Panc1 (cell line): ENCODE data around the gene PSRC1. TPM values are rescaled to one million over a fixed set of nuclear protein-coding genes. Genes with fewer than 3 reads are reported as not detected.
A peak's percentile ranks its signal among the peaks of the same experiment; 100 is the strongest.

Experiments used
- ATAC-seq: fragments of 200-7000 bp; cut with Tn5 transposase; 2 replicates; pipeline ENCODE4 v1.9.1; 2020; ENCODE audit warnings: mild to moderate bottlenecking, moderate library complexity
- BruUV-seq: library from RNA; stranded (reverse); fragments of 400-500 nt; replicated peaks from 2 replicates; lab custom pipeline; 2021; lab: Mats Ljungman, UMichigan
- CTCF ChIA-PET: fragments of 300-600 bp; sonication (Branson Sonifier 250); formaldehyde crosslinking; loops from one replicate; lab custom pipeline; 2022; ENCODE audit warnings: antibody characterized with exemption; lab: Charles Lee
- POLR2A ChIA-PET: fragments of 300-600 bp; sonication (Branson Sonifier 250); formaldehyde crosslinking; loops from one replicate; lab custom pipeline; 2022; ENCODE audit warnings: antibody characterized with exemption; lab: Charles Lee
- DNase-seq: peaks from one replicate; pipeline ENCODE4 v3.0.0-alpha.2; 2010; ENCODE audit warnings: low read depth, low spot score
- H3K27ac ChIP-seq: 2 replicates; pipeline ENCODE4 v1.5.1; 2011; ENCODE audit warnings: mild to moderate bottlenecking, low read length, inconsistent platforms
- H3K27me3 ChIP-seq: fragments of 200-500 bp; sonication (Bioruptor generic); 2 replicates; pipeline ENCODE4 v1.6.0; 2014; ENCODE audit warnings: low read length, inconsistent platforms; ENCODE audit not compliant: control insufficient read depth, insufficient read depth
- H3K36me3 ChIP-seq: fragments of 200-500 bp; sonication (Bioruptor generic); 2 replicates; pipeline ENCODE4 v1.5.1; 2014; ENCODE audit warnings: inconsistent platforms, mild to moderate bottlenecking, low read length, moderate library complexity; ENCODE audit not compliant: control insufficient read depth, insufficient read depth
- H3K4me1 ChIP-seq: 2 replicates; pipeline ENCODE4 v1.5.1; 2011; ENCODE audit warnings: inconsistent platforms, mild to moderate bottlenecking, low read length, moderate library complexity; ENCODE audit not compliant: control insufficient read depth, insufficient read depth
- H3K4me3 ChIP-seq, 2 experiments: 2 replicates each; pipeline ENCODE4 v1.5.1; 2011 to 2012; ENCODE audit warnings: low read depth in 2 of 2, low read length in 2 of 2, mild to moderate bottlenecking in 2 of 2, inconsistent platforms in 1 of 2, moderate library complexity in 1 of 2
- H3K9me3 ChIP-seq: fragments of 200-500 bp; sonication (Bioruptor generic); 2 replicates; pipeline ENCODE4 v1.5.1; 2014; ENCODE audit warnings: low read depth, mild to moderate bottlenecking, inconsistent platforms, low read length, moderate library complexity; ENCODE audit not compliant: control insufficient read depth, insufficient read depth
- CTCF ChIP-seq: fragments of 450-650 bp; IDR thresholded peaks from 2 replicates; pipeline ENCODE4 v1.5.1; 2017; ENCODE audit warnings: mild to moderate bottlenecking
- POLR2AphosphoS5 ChIP-seq: IDR thresholded peaks from 2 replicates; pipeline ENCODE4 v1.6.1; 2012; ENCODE audit warnings: mild to moderate bottlenecking, low read depth, low read length, moderate library complexity
- REST ChIP-seq, 2 experiments: IDR thresholded peaks; 2 replicates each; pipeline ENCODE4 v1.6.1; 2011 to 2012; ENCODE audit warnings: low read depth in 2 of 2, control low read depth in 1 of 2, low read length in 1 of 2, mild to moderate bottlenecking in 1 of 2, moderate library complexity in 1 of 2; ENCODE audit not compliant: insufficient read depth in 1 of 2
- SIN3A ChIP-seq: IDR thresholded peaks from 2 replicates; pipeline ENCODE4 v1.6.1; 2012; ENCODE audit warnings: low read depth, mild to moderate bottlenecking, low read length, moderate library complexity, borderline replicate concordance; ENCODE audit not compliant: insufficient read depth
- TCF7L2 ChIP-seq: IDR thresholded peaks from 2 replicates; pipeline ENCODE4 v1.6.1; 2011; ENCODE audit warnings: mild to moderate bottlenecking, low read depth, low read length, inconsistent platforms
- in situ Hi-C: cut with HindIII; loops from 2 replicates; pipeline ENCODE4 v1.10.0; 2016; ENCODE audit warnings: low sequenced_read_pairs, low pct_unique_long_range_greater_than_20kb
- intact Hi-C: fragments of 100-400 bp; cut with micrococcal nuclease; formaldehyde crosslinking; loops from one replicate; pipeline ENCODE4 v1.10.0; 2022; ENCODE audit not compliant: unreplicated experiment
- total RNA-seq: library from RNA; stranded (reverse); gene quantifications from one replicate; pipeline ENCODE4 v1.2.1, GENCODE V29; 2021; ENCODE audit not compliant: unreplicated experiment

PSRC1 gene
- total RNA-seq, 1 experiment from 2014 or later: 40.6 TPM

- DNase-seq: no peak
- Histone ChIP-seq H3K4me3 (no peak overlapping the region), H3K9me3 (no peaks in the 10 kb centered on the region), H3K4me1 (no peaks in the 10 kb centered on the region; the same call in 1 of the 2 replicates), H3K36me3 (peaks cover 3% of the 10 kb centered on the region; the same call in 1 of the 2 replicates), H3K27me3 (no peaks in the 10 kb centered on the region), H3K27ac (no peak overlapping the region)
- ATAC-seq: peak; percentile 61
- TF ChIP-seq SIN3A (no peak), REST (IDR thresholded peaks at IDR 0.05; ENCODE audit: insufficient read depth in 1 of 2, low read depth in 2 of 2, low read length in 1 of 2) (no peak), TCF7L2 (no peak), CTCF (no peak), POLR2AphosphoS5 (no peak; the same call in none of the 2 replicates)
- ChIA-PET CTCF (no interaction called here), POLR2A (no interaction called here)
- in situ Hi-C loops: no loop called here
- BruUV-seq: no TSS peak
- intact Hi-C loops: no loop called here
Measured at GRCh38 chr1:109240158-109241152, 42.5 kb downstream of the PSRC1 start.

- H3K4me3 ChIP-seq: no peak overlapping the region
- in situ Hi-C loops: no loop called here
- peaks cover 6% of the 10 kb centered on the region; the same call in 1 of the 2 replicates for H3K36me3 ChIP-seq
- DNase-seq: no peak
- intact Hi-C loops: no loop called here
- no peaks in the 10 kb centered on the region for H3K9me3 ChIP-seq
- TF ChIP-seq POLR2AphosphoS5 (no peak), CTCF (peak; percentile 72; the same call in 1 of the 2 replicates), TCF7L2 (no peak)
- H3K4me1 ChIP-seq: no peaks in the 10 kb centered on the region; the same call in 1 of the 2 replicates
- ChIA-PET CTCF (interaction anchor here (0.6 to 1.4 kb wide), 3 partner anchors 23 to 198 kb away, joined by 3 to 5 read pairs (median 5); partner anchors contain the start of gene PSRC1), POLR2A (no interaction called here)
- H3K27ac ChIP-seq: no peak overlapping the region
- H3K27me3 ChIP-seq: no peaks in the 10 kb centered on the region
- peak; percentile 75 for ATAC-seq
- no TSS peak for BruUV-seq
Measured at GRCh38 chr1:109239409-109240068, 43.4 kb downstream of the PSRC1 start.
